Stimulated activated CD4-positive, alpha-beta T cell treated with anti-CD3 and anti-CD28 coated beads, TNF-alpha, amount 100 ng/mL, for 1 hour (primary cell): Measurements from ENCODE around the gene DUSP19.
"Not testable (repeated sequence)": the region's sequence is repeated elsewhere in the genome, so short reads cannot be mapped to it uniquely, and the experiment has no call there.

Source experiments
- DNase-seq, 3 donors: peaks; one replicate each; pipeline ENCODE4 v3.0.0-alpha.2; 2020; ENCODE audit warnings: low read depth in 3 of 3, low spot score in 1 of 3

DUSP19 gene, protein sequence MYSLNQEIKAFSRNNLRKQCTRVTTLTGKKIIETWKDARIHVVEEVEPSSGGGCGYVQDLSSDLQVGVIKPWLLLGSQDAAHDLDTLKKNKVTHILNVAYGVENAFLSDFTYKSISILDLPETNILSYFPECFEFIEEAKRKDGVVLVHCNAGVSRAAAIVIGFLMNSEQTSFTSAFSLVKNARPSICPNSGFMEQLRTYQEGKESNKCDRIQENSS

DNA sequence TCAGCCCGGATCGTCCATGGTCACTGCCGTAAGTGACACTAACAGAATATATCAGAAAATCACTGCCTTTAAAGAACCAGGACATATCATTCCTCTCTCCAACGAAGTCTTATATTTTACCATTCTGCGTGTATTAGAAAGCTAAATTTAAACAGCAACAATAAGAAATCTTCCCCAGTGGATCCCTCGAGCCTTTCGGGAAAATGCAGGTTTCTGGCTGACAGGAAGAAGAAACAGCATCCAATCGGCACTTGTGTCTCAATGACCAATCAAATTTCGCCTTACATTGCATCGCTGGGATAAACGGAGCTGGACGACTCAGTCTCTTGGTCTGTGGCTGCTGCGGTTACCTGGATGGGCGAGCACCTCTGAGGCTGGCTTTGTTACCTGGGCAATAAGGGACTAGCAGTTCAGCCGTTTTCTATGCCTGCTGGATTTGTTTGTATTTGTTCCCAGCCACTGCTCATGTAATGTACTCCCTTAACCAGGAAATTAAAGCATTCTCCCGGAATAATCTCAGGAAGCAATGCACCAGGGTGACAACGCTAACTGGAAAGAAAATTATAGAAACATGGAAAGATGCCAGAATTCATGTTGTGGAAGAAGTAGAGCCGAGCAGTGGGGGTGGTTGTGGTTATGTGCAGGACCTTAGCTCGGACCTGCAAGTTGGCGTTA is at the start of gene DUSP19:
Gene DUSP19, plus strand, starts transcription at position 284 of the 675 bp plus-strand sequence. Its CDS starts 187 bp downstream, at position 471.
- DNase-seq: peak; percentile 42 to 69 (median 68)

DNA sequence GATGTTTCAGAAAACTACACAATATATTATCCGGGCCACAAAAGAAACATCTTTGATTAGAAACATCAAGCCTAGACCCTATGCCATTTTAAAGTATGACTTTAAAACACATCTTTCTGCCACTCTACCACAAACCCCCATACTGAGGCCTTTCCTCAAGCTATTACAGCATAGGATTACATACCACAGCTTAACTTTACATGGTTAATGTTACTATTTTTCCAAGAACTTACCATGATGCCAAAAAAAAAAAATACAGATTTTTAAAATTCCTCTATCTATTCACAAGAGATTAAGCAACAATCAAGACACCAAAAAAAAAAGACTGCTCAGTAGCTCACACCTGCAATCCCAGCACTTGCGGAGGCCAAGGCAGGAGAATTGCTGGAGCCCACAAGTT is 49.3 kb upstream of the DUSP19 start:
- DNase-seq: no peak

DNA sequence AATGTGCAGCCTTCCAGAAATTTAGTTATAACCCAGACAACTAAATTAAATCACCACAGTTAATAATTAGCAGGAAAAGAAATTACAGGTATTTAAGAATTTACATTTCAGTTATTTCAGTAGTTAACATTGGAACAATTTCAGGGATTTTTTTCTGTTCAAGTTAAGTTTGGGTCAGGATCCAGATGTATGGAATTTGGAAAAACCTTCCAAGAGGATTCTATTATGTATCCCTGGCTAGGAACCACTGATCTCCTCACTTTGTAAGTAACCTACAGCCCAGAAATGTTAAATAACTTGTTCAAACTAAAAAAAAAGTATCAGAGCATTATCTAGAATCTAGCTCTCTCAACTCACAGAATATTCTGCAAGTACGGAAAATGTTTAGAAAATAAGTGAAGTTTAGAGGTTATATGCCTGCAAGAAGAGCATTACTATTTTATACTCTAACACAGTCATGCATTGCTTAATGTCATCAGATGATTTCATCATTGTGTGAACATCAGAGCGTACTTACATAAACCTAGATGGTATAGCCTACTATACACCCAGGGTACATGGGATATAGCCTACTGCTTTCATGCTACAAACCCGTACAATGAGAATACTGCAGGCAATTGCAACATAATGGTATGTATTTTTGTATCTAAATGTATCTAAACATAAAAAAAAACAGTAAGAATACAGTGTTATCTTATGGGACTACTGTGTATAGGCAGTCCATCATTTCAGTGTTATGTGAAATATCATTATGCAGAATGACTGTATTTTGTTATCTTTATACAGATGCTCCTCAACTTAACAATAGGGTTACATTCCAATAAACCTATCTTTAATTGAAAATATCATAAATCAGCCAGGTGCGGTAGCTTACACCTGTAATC is 46.4 kb upstream of the DUSP19 start:
- DNase-seq: no peak

DNA sequence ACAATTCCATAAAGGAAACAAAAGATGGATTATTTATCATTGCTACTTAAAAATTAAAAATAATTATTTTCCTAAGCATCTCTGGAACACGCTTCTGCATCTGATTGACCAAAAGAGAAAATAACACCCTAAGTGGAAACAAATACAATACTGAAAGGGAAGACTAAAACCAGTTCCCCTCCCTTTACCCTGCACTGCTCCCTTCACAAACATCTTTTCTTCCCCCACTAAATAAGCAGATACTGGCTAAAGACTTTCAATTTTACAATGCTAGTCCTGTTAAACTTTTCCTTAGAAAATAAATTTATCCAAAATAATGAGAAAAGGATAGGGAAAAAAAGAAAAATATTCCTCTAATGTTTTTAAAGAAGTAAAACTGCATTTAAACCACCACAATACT is 44.6 kb upstream of the DUSP19 start:
- DNase-seq: no peak

DNA sequence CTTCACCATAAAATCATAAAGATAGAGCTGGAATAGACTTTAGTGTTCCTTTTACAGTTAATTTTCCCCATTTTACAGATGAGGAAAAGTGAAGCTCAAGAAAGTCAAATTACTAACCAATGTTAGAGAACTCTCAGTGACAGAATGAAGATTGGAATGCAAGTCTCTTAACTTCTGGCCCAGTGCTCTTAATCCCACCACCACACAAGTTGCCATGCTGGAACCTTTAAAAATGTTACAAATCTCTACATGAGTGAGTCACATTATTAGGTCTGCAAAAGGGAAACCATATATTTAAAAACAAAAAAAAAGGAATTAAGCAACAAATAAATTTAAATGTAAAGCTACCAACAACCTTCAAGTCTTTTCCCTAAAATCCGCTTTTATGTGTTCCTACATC is 43.7 kb upstream of the DUSP19 start:
- no peak for DNase-seq

DNA sequence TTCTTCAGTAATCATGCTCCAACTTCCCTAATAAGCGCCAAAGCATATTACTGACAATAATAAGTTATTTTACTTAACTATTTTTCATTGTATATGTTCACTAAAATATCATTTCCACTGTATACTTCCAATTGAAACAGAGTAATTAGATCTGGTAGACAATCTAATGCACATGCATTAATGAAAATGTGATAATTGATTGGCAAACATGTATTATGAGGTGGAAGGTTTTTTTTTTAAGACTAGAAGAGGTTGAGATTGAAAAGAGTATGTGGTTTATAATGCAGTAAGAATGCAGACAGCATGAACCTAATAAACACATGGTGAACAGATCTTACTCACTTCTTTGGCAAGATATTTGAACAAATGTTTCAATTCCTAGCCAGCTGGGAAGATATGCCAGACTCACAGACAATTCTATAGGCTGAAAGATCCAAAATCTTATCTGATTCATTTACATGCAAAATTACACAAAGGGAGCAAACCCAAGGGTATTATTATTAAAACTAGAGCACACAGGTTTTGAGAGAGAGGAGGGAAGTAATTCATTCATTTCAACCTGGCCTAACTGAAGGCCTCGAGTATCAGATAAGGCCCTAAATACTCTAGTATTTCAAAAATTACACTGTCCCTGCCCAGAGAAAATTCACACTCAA is 43.1 kb upstream of the DUSP19 start:
- DNase-seq: no peak

DNA sequence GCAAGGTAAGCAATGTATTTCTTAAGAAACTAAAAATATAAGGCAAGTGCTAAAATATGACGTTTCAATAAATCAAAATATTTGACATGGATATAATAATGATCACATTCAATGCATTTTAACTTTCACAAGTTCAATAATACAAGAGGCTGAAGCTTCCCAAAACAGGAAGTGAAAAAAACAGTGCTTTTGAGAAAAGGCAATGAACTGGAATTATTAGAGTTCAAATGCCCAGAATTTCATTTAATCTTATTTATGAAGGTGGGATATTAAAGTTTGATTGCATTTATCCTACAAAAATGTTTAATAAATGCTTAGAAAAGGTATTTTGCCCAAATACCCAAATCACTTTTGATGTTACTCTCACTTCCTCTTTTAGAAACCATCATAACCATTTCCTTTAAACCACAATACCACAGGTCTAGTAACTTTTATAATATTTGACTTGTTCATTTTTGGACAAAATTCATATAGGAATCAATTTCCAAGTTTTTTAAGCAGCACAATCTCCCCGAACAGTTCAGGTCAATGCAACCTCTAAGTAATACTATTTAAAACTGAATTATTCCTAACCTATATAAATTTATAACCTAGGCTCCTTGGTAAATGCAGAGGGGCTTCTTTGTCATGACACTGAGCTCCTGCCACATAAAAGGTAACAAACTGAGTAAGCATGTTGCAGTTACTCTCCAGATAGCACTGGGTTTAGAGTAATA is 42.4 kb upstream of the DUSP19 start:
- DNase-seq: no peak

DNA sequence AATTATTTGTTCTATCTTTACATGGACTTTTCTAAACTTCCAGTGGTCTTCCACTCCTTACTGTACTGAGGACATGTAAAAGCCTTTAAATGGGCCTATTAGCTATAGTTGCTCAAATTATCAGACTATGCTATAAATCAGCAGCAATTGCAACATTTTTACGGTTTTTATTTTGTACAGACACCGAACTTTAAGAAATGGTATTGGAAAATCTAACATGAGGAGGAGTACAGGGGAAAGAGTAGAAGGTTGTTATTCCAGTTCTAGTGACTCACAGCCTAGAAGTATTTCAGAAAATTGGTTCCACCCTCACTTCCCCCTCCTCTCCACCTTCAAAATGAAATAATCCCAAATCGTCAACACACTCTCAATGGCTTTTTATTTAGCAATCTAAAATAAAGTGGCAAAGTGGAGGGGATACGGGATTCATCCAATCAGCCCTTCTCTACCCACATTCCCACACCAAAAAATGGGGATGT is 41.4 kb upstream of the DUSP19 start:
- no peak for DNase-seq

DNA sequence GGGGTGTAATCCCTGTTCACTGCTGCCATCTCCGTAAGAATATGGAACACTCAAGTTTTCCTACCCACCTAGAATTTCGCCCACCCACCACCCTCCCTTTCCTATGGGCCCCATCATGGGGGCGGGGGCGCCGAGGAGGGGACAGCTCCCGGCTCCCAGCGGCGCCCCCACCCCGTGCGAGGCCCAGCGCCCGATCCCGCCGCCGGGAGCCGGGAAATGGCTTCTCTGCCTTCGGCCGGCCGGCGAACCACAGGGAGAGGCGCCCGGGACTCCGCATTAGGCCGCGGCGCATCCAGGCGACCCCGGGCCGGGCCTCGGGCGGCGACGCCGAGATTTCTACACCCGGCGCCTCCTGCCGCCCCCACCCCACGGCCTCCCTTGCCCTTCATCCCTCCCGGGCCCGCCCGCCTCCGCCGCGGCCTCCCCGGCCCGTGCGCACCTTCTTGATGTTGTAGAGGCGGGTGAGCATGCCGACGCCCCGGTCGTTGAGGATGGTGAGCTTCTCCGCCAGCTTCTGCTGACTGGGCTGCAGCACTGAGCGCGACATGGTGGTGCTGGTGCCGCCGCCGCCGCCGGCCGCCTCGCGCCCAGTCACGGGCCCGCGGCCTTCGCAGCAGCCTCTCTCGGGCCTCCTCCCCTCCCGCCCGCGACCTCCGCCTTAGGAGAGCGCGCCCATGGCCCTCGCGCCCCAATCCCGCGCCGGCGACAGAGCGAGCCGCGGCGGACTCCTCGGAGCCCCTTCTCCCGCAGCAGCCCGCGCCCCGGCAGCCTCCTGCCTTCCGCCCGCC is 40.8 kb upstream of the DUSP19 start:
- DNase-seq: peak in 1 of 3 donors; percentile 31

DNA sequence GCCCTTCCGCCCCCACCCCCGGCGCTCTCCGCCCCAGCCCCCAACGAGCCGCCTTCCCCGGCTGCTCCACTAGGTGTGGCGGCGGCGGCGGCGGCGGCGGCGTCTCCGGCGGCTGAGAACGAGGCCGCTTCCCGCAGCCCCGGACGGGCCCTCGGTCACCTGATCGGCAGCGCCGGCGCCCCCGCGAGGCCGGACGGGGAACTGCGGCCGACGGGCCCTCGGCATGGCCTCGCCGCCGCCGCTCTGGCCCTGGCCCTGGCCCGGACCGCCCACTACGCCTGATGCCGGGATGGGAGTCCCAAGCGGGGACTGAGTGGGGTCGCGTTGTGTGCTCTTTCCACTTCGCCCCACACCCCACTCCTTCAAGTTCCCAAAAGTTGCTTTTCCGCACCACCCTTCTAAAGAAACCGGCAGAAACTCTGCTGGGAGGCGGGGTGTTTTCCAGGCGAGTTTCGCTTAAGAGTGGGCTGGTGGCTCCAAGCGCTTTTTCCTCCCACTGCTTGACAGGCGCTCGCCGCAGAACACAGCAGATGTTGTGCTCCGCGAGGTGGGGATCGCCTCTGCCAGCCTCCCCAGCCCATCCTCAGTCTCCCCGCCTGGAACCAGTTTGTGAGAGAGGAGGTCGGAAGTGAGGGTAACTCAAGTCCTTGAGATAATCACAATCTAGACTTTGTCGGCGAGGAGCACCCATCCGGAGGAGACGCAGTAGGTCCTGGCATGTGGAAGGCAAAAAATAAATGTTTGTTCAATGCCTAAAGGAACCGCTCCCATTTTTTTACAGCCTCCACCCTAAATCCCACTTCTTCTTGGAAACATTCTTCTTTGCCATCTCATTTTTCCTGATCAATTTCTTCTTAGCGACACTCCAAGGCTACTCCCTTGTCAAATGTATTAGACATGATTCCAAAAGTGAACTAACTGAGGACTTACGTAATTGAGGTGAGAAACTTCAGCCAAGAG is 39.9 kb upstream of the DUSP19 start, which contains the start of gene NCKAP1:
Gene NCKAP1, minus strand, starts transcription at position 117 of the 960 bp plus-strand sequence. CDS start 358 bp downstream, outside the sequence.
- peak; percentile 62 to 88 (median 63) for DNase-seq

DNA sequence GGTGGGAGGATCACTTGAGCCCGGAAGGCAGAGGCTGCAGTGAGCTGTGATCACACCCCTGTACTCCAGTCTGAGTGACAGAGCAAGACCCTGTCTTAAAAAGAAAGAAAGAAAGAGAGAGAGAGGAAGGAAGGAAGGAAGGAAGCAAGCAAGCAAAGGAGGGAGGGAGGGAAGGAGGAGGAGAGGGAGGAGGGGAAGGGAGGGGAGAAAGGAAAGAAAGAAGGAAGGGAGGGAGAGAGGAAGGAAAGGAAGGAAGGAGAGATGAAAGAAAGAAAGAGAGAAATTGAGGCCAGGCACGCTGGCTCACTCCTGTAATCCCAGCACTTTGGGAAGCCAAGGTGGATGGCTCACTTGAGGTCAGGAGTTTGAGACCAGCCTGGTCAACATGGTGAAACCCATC is 37.9 kb upstream of the DUSP19 start:
- no peak for DNase-seq

DNA sequence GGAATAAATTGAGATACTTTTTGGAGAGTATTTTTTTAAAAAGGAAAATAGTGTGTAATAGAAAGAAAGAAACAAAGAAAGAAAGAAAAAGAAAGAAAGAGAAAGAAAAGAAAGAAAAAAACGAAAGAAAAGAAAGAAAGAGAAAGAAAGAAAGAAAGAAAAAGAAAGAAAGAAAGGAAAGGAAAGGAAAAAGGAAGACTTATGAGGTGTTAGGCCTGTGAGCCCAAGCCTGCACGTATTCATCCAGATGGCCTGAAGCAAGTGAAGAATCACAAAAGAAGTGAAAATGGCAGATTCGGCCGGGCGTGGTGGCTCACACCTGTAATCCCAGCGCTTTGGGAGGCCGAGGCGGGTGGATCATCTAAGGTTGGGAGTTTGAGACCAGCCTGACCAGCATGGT is 35.0 kb upstream of the DUSP19 start:
- not testable (repeated sequence) for DNase-seq

DNA sequence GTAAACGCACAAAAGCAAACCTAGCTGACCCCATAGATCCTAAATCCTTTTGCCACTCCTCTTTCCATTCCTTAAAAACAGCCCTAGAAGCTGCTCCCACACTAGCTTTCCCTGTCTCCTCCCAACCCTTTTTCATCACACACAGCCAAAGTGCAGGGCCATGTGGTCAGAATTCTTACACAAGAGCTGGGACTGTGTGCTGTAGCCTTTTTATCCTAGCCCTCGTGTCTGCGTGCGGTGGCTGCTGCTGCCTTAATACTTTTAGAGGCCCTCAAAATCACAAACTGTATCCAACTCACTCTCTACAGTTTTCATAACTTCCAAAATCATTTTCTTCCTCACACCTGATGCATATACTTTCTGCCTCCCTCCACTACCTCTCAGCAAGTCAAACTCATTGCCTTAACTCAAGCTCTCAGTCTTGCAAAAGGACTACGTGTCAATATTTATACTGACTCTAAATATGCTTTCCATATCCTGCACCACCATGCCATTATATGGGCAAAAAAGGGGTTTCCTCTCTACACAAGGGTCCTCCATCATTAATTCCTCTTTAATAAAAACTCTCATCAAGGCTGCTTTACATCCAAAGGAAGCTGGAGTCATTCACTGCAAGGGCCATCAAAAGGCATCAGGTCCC is 30.9 kb upstream of the DUSP19 start:
- not testable (repeated sequence) for DNase-seq

DNA sequence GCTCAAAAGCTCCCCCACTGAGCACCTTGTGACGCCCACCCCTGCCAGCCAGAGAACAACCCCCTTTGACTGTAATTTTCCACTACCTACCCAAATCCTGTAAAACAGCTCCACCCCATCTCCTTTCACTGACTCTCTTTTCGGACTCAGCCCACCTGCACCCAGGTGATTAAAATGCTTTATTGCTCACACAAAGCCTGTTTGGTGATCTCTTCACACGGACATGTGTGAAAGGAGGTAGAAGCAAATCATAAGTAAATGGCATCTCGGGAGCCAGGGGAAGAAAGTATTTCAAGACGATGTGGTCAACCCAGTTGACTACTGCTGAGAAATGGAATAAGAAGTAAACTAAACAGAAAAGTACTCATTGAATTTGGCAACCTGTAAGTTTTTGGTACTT is 29.1 kb upstream of the DUSP19 start:
- DNase-seq: no peak

DNA sequence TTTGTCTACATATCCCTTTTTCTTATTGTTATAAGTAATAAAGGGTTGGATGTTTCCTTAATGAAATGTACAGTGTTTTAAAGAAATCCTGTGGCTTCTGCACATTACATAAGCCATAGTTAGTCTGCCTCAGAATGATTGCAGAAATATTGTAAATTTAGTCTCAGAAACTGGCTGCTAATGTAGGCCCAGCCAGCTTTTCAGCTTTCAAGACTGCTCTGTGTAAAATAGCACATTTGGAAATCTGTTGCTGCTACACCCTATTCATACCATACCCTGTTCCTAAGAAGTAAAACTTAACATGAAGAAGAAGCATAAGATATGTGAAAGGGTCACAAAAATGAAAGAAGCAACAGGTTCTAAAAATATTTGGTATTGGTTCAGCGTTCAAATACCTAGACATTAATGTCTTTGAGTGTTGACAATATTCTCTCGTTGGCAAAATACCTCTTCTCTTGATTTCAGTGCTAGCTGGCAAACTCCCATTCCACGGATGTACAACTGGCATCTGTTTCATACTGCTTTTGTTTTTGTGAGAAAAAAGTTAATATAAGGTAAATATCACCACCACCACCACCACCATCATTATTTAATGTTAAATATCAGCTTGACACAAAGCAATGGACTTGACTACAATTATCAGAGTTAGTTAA is 21.1 kb upstream of the DUSP19 start:
- no peak for DNase-seq

DNA sequence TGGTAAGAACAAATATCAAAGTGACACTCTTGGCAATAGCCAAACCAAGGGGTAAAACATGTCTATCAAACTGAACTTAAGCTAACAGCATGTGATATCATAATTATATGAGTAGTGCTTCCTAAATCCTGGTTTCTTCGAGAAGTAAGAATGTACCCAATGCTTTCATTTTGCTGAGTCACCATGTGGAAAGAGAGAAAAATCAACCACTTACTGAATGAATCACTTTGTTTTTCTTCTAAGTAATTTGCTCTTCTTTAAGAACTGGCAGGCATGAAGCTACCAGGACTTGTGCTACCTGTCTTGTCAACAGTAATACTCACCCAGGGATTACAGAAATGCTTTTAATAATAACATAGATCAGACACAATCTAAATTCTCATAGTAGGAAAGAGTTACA is 19.0 kb upstream of the DUSP19 start:
- no peak for DNase-seq

DNA sequence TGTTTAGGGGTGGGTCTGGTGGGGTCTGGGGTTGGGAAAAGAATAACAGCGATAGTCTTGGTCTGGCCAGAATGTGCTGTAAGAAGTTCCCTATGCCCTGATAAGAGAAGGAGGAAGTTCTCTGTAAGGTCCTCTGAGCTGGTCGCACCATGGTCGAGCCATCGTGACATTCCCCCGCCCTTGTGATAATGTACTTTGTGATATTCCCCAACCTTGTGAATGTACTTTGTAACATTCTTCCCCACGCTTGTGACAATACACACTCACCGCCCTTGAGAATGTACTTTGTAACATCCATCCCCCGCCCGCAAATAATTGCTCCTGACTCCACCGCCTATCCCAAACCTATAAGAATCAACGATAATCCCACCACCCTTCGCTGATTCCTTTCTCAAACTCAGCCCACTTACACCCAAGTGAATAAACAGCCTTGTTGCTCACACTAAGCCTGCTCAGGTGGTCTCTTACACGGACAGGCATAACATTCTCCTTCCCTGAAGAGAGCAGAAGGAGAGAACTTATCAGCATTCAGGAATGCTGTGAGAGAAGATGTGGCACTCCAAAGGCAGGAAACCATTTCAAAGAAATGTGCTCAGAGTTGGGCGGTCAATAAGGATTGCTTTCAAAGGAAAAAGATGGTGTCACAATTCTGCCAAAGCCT is 17.8 kb upstream of the DUSP19 start:
- DNase-seq: no peak
